Stomach (tissue), 4 donors: ENCODE results near the gene FYCO1.

ENCODE experiments used
- EP300 ChIP-seq: sonication (generic); formaldehyde crosslinking; IDR thresholded peaks from one replicate; pipeline ENCODE4 v1.6.1; 2017; ENCODE audit warnings: antibody characterized with exemption
- POLR2A ChIP-seq, 4 donors: fragments of 450-650 bp; IDR thresholded peaks; one replicate each; pipeline ENCODE4 v1.6.1; 2016; ENCODE audit warnings: antibody characterized with exemption in 4 of 4, control low read depth in 2 of 4, mild to moderate bottlenecking in 1 of 4, moderate library complexity in 1 of 4
- TF ChIP-seq, protein P1 (sequence below), 7 experiments: fragments of 450-650 bp in 4 of 7; fragments of 200-600 bp in 3 of 7; sonication (generic) in 3 of 7; IDR thresholded peaks; one replicate each; pipeline ENCODE4 v1.5.1; 2016 to 2019; ENCODE audit warnings: antibody characterized with exemption in 7 of 7, control low read depth in 2 of 7, mild to moderate bottlenecking in 1 of 7

DNA sequence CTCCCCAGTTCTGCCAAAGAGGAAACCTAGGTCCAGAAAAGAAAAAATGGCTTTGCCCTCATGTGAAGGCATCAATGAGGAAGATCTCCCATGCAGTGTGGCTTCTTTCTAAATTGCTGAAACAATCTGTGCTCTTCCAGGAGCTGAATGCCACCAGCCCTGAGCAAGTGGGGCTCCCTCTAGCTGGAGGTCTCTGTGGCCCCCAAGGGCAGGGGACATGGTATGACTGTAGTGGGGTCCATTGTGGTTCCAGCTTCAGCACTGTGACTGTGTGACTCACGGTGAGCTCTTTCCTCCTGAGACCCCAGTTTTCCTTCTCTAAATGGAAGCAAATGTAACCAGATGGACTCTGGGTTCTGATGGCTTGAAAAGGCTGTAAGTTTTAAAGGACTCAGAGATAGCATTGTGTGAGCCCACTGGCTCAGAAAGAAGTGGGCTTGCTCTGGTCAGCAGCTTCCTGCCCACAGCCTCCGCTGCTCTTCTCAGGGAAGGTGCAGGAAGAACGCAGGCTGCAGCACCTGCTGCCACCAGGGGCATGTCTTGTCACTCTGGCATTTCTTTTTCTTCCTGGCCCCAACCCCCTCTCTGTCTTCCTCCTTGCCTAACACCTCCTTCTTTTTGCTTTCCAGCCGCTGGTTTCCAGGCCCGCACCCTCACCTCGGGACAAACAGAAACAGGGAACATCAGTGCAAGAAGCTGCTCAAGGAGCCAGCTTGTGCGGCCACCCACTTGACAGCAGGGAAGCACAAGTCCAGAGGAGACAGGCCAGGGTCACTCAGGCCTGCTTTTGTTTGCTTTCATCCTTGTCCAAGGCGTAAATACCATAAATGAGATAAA, 58.2 kb downstream of the FYCO1 start:
- TF ChIP-seq, protein P1, sequence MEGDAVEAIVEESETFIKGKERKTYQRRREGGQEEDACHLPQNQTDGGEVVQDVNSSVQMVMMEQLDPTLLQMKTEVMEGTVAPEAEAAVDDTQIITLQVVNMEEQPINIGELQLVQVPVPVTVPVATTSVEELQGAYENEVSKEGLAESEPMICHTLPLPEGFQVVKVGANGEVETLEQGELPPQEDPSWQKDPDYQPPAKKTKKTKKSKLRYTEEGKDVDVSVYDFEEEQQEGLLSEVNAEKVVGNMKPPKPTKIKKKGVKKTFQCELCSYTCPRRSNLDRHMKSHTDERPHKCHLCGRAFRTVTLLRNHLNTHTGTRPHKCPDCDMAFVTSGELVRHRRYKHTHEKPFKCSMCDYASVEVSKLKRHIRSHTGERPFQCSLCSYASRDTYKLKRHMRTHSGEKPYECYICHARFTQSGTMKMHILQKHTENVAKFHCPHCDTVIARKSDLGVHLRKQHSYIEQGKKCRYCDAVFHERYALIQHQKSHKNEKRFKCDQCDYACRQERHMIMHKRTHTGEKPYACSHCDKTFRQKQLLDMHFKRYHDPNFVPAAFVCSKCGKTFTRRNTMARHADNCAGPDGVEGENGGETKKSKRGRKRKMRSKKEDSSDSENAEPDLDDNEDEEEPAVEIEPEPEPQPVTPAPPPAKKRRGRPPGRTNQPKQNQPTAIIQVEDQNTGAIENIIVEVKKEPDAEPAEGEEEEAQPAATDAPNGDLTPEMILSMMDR (IDR thresholded peaks at IDR 0.05): no peak
- TF ChIP-seq POLR2A (IDR thresholded peaks at IDR 0.05) (no peak), EP300 (no peak)
